GM21515 (cell line): ENCODE results near the gene SULT4A1.

Experiments used
- ATAC-seq: cut with Tn5 transposase; IDR thresholded peaks from one replicate; pipeline ENCODE4 v1.9.1; 2021; ENCODE audit not compliant: unreplicated experiment

SULT4A1 gene

DNA sequence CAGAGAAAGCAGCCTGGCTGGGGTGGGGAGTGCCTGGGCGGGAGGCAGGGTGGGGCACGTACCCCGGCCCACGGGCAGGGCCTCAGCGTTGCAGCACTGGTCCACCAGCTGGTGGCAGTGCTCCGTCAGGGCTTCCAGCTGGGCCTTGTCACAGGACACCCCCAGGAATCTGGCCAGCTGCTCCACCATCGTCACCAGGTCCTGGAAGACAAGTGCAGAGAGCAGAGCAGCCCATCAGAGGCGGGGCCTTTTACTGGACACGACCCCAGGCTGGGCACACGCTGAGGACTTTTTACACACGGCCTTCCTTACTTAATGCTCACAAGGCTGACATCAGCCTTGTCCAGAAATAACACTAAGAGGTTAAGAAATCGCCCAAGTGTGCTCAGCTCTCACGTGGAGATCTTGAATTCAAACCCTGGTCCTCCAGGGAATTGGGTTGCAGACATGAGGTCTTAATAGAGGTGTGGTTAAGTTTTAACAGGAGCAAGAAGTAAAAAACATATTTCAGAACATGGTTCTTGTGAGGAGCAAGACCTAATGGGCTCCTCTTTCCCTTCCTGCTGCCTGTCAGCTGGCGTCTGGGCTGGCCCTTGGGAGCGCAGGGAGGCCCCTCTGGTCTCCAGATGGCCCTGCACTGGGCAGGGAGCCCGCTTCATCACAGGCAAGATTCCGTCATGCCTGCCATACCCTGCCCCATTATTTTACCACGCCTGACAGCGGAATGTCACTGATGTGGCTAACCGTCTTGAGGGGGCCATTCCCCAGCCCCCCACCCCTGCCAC is 33.1 kb downstream of the SULT4A1 start:
- ATAC-seq = no peak

DNA sequence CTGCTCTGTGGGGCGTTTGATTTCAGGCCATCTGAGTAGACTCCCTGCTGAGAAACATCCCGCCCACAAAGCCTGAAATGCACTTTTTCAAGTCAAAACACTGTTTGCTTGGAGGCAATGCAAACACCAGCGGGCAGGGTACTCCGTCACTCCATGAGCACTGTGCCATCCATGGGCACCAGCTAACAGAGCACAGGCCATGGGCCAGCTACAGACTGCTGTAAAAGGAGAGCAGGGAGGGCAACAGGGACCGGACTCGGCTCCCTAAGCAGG is 33.7 kb downstream of the SULT4A1 start:
- ATAC-seq = no peak

DNA sequence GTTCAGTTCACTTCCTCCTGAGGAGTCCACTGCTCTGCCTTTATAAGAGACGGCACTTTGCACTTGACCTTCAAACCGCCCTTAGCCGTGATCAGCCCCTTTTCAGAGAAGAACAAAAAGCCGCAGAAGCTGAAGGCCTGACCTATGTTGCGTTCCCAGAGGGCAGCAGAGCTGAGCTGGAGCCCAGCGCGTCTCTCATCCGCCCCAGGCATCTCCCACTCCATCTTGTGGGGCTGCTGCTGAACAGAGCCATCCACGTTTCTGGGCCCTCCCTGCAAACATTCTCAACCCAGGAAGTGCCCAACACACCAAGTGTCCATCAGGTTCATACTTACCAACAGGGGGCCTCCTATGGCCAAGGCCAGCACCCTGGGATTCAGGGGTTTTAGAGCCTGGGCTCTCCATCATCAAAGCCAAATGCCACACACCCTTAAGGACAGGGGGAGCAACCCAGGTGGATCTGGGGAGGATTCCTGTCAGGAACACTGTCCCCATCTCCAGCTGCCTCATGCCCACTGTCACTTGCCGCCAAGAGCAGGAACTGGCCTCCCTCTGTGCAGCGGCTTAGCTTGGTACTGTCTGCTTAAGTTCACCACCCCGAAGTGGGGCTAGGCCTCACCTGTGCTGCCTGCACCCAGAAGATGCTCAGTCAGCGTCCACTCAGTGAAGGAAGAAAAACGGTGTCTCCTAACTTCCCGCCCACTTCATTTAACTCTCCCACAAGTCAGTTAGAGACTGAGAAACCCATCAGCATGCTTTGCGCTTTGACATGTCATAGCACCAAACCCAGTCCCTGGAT is 34.2 kb downstream of the SULT4A1 start:
- no peak for ATAC-seq

DNA sequence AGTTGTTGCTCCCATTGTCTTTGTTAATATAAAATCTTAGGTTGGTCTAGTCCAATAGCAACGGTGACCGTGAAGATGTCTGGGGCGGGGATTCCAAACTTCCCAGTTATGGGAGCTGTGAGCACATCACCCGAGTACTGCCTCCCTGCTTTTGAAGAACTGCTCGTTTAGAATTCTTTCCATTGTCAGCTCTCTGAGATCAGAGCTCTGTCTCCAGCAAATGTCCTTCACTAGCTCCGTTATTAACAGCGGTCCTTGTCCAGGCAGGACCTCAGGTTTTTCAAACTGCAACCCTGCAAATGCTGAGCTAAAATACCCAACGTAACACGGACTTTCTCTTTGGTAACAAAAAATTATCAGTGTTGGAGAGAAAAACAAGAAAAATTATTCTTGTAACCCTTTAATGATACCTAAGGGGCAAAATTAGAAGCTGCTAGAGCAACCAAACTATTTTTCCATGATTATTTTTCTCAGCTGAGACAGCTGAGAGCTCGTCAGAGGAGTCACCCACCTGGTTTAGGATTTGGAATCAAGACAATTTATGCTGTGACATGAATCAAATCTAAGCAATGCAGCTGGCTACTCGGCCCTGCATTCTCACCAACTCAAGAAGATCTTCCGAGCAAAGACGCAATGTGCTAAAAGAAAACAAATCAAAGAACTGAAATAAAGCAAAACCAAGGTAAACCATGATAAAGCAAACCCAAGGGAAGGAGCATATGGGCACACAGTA is 35.1 kb downstream of the SULT4A1 start:
- no peak for ATAC-seq

DNA sequence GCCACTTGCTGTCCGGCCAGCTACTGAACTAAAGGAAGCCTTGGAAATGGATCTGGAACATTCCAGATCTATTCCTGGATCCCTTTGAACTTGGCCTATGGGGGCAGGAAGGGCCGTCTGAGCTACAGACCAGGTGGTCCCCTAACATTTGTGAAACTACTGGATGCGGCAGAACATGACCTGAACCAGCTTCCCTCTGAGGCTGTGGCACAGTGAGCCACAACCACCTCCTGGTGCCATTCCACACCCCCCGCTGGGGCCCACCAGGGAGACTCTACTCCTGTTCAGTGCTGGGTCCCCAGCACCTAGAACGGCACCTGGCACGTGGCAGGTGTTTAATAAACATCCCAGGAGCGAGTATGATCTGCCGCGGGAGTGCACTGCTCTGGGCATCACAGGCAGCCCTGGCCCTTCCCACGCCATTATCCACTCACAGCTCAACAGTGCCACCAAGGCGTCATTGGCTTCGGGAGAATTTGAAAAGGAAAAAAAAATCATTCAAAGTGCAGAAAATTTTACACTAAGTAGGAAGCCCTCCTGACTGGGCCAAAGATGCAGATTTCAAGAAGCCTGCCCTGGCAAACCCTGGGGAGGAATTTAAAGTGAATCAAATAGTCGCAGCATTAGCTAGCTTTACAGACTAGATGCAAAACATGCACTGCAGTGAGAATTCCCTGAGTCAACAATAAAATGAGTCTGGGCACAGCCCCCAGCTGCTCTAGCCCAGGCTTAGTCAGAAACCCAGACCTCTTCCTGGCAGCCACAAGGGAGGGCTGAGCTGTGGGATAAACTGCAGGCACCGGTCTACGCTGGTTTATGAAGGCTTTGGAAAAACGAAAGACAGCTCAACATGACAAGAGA is 35.9 kb downstream of the SULT4A1 start:
- ATAC-seq = no peak

DNA sequence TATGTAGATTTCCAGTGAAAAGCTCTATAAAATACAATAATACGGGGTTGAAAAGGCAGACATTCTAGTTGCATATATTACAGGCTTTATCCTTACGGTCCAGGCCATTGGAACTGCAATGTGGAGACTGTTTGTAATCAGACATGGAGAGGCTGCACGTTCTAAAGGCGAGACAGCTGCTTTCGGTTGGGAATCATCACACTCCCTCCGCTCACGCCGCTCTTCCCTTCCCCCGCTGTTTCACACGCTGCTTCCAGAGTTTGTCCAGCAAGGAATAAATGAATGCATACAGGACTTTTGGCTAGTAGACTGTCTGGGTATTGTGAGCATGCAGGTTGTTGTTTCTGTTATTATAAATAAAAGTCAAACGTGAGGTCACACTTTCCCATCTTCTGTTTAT is 36.7 kb downstream of the SULT4A1 start:
- no peak for ATAC-seq

DNA sequence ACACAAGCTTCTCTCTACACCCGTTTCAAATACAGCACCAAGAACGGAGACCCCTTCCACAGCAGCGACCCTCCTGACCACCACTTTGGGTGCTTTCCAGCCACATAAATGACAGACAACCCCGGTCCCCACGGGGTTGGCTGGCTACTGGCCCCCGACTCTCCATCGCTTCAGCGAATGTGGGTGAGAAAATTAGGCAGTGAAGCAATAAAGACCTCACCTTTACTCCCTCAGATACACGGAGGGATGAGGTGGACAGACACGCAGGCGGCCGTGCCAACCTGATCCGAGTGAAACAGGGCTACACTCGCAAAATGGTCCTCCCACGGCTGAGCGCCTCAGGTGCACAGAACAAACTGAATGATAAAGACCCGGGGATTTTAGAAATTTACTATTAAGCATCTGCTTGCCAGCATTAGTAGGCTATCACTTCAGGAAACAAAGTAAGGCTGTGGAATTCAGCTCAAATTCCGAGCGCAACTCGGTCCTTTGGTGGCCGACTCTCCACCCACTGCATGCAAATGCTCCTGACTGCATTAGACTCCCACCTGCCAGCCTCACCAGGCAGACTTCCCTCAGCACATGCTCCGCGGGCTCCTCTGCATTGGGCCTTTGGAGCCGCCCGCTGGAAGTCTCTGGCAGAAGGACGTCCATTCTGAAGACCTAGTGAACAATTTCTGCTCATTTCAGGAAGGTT is 37.4 kb downstream of the SULT4A1 start:
- ATAC-seq = no peak

DNA sequence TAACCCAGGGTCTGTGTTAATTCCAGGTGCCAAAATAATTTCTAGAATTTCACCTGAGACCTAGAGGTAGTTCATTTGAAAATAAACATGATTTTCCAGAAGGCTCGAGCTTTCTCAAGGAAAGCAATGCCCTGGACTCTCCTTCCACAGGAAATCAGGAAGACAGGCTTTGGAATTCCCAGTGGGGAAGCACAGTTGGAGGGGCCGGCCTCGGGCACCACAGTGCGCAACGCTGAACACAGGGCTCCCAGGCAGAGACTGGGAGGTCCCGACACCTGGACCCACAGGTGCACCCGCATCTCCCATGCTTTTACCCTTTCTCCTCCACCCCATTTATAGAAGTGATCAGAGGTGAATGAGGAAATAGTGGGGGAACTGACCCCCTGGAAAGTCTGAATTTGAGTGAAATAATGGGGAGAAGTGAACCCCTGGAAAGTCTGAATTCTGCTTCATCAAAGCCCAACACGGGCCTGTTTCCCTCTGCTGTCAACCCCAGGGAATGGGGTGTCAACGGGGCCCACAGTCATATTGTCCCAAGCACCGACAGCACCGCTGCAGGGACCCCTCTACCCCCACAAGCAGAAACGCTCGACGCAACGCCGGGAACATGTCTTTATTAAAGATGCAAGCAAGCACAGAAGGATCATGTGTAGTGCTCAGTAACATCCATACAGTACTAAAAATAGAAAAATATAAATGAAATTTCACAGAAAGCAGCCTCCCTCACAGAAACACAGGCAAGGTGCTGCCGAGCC is 38.2 kb downstream of the SULT4A1 start:
- ATAC-seq = no peak

DNA sequence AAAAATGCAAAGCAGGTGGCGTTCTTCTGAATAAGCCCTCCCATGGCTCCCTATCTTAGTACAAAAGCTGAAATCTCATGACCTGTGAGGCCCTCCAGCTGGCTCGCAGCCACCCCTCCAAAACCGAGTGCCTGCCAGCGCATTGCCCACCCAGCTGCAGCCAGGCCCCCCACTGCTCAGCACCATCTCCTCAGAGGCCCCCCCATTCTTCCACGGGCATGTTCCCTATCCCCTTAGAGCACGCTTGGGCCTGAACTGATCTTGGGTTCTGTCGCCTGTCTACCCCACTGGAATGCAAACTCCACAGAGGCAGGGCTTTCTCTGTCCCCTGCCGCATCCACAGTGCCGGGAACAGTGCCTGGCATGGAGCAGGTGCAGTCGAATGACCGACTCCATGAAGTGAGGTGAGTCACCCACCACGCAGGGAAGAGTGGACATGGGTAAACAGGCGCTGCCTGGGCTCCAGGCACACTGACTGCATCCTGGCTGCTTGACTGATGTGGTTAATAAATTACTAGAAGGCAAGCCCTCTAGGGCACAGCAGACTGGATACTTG is 38.9 kb downstream of the SULT4A1 start:
- no peak for ATAC-seq

DNA sequence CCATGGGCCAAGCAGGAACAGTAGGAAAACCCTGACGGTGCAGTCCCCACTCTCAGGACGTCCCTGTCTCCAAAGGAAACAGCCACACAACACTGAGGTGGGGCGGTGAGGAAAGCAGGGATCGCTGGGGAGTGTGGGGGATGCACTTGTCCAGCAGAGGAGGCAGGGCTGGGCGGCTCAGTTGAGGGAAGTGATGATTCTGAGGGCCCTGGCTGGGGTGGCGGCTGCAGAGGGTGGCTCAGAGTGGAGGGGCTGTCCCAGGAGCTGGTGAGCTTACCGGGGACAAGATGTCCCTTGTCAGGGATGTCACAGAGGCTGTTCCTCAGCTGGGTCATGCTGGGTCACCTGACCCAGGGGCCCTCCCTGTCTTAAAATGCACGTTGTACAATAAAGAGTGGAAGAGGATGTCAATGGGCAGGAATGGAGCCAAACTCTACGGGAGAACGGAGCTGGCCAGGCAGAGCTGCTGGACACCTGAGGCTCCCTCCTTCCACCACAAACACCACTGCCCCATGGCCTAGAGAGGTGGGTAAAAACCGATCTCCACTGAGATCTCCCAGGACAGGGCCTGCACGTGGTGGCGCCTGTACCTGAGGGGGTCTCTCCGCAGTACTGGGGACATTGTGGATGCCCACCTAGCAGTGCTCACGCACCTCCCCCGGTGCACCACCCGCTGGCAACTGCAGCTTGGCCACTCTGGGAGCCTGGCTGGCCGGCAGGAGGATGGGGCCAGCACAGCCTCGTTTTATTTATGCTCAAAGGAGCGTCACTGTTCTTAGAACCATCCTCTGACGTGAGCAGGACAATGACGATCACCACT is 40.5 kb downstream of the SULT4A1 start:
- no peak for ATAC-seq

DNA sequence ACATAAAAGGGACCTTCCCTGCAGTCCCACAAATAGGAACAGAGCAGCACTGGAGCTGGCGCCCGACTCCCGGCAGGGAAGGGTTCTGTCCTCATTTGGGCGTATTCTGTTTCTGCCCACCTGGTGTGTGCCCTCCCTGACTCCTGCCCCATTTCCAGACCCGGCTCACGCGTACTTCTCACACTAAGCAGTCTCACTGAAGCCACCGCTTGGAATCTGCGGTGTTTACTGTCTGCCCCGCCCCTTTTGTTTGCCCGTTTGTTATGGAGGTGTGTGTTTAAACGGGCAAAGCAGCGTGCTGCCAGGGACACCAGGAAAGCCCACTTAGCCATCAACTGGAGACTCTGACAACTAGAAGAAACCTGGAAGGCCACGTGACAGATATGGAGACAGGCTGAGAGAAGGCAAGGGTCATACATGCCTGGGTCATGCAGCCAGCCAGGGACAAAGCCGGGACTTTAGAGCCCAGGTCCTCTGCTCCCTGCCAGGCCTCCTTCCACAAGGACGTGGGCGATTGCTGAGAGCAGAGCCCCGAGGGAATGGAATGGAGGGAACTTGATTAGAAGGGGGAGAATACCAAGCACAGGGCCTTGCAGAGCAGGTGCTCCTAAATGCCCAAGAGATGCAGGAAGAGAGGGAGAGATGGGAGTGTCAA is 41.5 kb downstream of the SULT4A1 start:
- ATAC-seq = no peak

DNA sequence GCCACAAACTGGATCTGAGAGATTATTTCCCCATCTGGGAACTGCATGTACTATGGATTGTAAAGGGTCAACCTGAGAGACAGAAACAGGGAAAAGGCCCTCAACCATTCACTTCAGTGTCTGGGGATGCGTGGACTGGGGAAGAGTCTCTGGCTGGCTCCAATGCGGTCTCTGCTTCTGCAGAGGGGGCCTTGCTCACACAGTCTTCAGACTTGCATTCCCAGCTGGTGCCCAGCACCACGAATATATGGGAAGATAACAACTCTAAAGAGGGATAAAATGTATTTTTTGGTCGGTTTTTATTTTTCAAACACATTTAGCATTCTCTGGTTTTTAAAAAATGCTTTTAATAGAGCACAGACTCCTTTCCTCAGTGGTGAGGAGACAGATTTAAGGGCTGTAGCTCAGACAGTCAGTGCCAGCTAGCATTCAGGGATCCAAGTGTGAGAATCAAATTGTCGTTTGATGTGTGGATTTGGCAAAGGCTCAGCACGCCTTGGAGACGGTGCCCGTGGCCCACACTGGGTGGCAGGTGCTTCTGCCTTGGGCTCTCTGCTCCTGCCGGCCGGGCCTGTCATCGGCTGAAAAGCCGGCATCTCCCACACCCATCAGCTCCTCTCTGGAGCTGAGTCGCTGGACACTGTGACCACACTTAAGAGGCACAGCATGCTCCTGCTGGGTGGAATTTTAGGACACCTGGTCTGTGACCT is 42.2 kb downstream of the SULT4A1 start:
- ATAC-seq = no peak

DNA sequence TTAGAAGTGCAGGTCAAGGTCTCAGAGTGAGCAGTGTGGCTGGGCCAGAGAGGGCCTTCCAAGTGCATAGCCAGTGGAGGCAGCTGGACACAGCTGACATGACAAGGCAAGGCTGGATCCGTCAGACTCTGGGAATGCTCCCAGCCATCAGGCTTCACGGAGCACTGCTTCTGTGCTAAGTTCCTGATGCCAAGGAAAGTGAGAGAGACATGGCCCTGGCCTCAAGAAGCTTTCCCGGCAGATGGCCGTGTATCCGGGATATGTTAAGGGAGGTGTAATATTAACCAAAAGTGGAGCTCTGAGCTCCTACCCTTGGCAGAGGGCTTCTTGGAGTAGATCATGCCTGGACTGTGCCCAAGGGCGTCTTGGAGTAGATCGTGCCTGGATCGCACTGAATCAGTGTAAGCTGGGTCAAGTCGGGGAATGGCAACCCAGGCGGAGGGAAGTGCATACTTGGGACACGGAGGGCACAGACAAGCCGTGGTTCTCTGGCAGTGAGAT is 42.8 kb downstream of the SULT4A1 start:
- ATAC-seq = no peak

DNA sequence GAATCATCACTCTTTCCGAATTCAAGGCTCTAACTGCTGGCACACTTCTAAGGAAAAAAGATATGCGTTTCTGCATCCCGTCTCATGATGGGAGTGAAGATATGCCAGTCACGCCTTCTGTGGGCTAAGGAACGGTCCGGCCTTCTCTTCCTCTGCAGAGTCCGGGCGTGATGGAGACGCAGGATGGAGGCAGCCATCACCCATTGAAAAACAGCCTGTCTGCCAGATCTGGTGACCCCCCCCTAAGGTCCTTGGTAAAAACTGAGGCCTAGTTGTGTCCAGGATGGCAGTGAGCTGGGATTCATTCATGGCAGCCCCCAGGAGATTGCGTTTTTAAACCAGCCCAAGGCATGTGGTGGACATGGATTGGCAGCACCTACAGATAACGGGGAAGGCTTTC is 43.3 kb downstream of the SULT4A1 start:
- no peak for ATAC-seq

DNA sequence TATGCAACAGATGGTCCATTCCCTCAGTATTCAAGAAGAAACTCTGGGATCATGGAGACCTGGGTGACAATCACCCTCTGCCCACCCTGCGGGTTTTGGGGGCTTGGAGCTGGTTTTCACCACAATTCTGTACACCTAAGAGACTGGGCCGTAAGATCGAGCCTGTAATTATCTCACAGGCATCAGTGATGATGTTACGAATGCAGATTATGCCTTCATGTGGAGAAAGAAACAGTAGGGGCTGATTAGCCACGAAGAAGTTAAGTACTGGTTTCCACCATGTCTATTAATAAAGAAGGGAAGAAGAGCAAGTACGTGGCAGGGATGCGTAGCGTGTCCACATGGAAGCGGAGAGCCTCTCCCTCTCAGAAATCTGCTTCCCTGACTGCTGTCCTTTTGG is 44.9 kb downstream of the SULT4A1 start:
- no peak for ATAC-seq

DNA sequence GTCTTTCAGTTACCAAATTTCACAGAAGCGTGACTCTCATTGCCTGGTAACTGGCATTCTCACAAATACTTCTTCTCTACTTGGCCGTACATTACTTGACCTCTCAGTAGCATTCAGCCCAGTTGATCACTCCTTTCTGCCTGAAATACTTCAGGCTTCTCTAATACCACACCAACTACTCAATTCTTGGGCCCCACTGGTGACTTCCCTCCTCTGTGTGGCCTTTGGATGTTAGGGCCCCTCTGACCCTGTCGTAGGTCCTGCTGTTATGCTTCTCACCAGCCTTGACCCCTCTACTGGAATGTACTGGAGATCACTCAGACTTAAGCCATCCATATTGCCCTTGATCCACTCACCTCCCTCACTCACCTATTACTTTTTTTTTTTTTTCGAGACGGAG is 48.0 kb downstream of the SULT4A1 start:
- no peak for ATAC-seq

DNA sequence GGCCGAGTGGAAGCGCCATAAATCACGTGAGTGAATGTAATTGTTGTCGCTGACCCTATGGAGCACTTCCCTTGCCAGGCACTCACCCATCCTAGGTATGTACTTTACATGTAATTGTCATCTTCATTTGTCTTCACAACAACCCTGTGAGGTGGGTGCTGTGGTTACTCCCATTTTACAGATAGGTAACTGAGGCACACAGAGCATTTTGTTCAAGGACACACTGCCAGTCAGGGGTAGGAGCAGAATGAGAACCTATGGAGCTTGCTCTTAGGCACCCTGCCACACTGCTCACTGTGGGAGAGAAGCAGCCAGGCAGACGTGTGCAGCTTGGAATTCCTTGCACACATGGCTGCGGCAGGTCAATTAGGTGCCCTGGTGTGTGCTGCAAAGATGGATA is 49.4 kb downstream of the SULT4A1 start:
- ATAC-seq = no peak
